Activated T-cell treated with anti-CD3 and anti-CD28 coated beads for 48 hours (primary cell): ENCODE measurements around the gene CHKA.

ENCODE experiments used
- DNase-seq: peaks from one replicate; pipeline ENCODE4 v3.0.0-alpha.2; 2020; ENCODE audit warnings: low read depth

The CHKA gene

DNA sequence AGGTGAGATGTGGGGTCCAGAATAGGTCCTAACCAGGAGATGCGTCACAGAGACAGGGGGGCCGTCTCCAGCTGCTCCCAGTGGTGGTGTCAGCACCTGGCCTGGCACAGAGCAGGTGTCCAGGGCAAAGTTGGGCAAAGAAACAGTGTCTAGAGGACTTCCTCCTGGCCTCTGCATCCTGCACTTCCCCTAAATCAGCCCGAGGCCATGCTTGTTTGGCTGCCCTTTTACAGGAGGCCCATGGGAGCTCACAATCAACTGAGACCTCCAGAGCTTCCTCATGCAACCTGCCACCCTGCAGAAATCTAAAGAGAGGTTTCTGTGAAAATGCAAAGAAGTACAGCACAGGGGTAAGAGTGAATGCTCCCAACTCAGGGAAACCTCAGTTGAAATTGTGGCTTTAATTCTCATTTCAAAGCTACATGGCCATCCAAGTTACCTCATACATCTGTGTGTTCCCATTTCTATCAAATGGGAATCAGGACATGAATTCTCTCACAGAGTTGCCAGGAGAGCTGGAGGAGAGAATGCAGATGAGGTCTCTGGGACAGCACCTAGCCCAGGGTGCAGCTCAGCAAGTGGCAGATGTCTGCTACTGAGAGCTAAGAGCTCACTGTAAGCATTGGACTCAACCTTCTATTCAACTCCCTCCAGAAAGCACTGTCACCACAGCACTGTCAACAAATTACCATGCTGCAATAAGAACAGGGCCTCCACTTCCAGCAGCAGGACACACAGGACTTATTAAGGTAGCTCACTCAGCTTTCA, 49.7 kb downstream of the CHKA start:
- DNase-seq = no peak

DNA sequence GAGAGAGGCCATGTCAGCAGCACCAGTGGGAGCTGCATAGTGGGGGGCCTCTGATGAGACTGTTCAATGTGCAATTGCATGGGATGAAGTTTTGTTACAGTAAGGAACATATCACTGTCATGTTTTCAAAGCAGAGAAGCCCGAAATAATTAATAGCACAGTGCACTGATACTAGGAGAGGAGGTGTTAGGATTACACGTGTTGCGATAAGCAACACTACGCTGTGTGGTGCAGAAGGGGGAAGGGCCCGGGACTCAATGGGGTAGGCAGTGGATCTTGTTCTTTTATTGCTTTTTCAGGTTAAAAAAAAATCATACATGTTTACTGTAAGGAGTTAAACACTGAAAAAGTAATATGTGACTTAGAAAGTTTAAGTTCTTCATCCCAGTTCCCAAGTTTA, 53.2 kb downstream of the CHKA start:
- DNase-seq = no peak

DNA sequence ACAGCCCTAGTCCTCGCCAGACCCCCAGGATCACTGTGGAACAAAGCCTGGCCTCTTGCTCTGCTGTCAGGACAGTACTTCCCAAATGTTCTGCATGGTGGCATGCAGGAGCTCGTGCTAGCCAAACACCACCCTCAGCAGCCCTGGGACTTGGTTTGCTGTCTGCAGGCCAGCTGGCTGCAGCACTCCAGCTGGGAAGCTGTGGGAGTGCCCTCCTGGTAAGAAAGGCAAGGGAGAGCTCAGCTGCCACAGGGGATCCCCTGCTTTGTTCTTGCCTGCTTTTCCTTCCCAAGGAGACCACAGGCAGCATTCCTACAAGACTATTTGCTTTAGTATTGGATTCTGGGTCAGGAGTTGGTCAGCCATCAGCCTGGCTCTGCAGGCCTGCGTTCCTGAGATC, 54.4 kb downstream of the CHKA start:
- DNase-seq = no peak

GRCh38 chr11:68065841-68066240, 55.3 kb downstream of the CHKA start:
- no peak for DNase-seq

DNA sequence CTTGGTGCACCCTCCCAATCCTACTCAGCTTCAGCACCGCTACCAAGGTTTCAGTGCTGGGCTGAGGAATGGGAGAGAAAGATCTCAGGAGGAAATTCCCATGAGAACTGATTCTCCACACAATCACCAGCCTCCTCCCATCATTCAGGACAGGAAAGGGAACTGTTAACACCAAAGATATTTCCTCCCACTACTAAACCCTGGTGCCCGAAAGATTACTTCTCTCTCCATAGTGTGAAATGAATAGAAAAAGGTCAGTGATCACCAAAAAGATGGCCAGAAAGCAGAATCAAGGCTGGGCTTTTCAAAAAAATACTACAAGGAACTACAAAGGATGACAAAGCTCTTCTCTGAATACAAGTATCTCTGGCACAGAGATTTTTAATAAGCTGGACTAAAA, 56.3 kb downstream of the CHKA start:
- DNase-seq = no peak

GRCh38 chr11:68061508-68061907, 59.7 kb downstream of the CHKA start:
- DNase-seq = no peak

DNA sequence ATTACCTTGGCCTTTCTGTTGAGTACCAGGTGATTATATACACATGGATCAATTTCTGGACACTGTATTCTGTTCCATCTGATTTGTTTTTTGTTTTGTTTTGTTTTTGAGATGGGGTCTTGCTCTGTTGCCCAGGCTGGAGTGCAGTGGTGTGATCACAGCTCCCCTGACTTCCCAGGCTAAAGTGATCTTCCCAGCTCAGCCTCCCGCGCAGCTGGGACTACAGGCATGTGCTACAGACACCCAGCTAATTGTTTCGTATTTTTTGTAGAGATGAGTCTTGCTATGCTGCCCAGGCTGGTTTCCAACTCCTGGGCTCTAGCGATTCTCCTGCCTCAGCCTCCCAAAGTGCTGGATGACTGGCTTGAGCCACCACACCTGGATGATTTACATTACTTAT, 63.4 kb downstream of the CHKA start:
- no peak for DNase-seq

DNA sequence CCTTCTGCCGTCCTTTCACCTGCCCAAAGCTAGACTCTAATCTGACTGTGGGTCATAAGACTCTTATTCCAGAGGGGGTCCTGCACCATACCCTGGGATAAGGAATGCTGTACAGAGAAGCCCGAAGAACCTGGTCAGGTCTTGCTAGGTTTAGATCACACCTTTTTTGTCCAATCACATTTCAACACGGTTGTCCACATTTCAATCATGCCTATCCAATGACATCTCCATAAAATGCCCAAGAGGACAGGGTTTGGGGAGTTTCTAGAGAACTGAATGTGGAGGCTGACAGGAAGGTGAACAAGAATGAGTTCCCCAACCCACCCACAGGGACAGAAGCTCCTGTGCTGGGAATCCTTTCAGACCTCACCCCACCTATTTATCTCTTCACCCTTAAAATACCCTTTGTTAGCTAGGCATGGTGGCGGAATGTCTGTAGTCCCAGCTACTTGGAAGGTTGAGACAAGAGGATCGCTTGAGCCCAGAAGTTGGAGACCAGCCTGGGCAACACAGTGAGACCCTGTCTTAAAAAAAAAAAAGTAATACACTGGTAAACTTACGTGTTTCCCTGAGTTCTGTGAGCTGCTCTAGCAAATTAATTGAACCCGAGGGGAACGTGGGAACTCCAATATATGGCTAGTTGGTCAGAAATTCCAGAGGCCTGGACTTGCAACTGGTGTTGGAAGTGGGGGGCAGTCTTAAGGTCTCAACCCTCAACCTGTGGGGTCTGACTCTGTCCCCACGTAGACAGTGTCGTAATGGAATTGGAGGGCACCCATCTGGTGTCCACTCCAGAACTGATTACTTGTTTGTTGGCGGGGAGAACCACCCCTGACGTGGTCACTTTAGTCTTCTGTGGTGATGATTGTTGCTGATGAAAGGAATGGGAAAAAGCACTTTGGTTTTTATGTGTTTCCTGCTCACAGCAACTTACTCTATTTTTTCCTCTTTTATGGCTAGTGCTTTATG, 64.6 kb downstream of the CHKA start:
- no peak for DNase-seq

GRCh38 chr11:68053981-68054812, 67.0 kb downstream of the CHKA start:
- no peak for DNase-seq

- no peak for DNase-seq
Measured at GRCh38 chr11:68053117-68053516, 68.1 kb downstream of the CHKA start.

DNA sequence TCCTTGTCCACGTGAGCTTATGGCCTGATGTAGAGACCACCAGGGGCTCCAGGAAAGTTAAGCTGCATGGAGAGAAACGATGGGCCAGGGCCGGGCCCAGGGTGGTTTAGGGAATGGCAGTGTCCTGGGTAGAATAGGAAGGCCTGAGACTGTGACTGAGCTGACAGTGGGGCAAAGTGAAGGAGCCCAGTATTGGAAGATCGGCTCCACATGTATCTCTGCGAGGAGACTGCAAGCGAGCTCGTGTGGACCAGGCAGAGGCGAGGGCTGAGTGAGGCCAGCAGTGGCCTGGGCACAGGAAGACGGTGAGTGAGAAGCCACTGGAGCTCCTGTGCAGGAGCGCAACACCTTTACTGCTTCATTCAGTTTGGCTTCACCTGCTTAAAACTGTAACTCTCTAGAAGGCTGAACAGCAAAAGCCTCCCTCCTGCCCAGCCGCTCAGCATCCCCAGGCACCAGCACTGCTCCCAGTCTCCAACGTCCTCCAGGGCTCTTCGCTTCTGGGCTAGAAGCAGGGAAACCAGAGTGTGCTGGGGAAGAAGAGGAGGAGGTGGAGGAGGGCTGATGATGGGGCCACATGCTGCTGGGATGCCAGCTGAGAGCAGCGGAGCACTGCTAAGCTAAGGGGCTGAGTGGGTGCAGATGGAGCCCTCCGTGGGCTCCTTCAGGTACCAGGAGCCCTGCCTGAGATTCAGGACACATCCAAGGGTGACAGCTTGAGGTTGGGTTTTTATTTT, 68.9 kb downstream of the CHKA start:
- DNase-seq = no peak

DNA sequence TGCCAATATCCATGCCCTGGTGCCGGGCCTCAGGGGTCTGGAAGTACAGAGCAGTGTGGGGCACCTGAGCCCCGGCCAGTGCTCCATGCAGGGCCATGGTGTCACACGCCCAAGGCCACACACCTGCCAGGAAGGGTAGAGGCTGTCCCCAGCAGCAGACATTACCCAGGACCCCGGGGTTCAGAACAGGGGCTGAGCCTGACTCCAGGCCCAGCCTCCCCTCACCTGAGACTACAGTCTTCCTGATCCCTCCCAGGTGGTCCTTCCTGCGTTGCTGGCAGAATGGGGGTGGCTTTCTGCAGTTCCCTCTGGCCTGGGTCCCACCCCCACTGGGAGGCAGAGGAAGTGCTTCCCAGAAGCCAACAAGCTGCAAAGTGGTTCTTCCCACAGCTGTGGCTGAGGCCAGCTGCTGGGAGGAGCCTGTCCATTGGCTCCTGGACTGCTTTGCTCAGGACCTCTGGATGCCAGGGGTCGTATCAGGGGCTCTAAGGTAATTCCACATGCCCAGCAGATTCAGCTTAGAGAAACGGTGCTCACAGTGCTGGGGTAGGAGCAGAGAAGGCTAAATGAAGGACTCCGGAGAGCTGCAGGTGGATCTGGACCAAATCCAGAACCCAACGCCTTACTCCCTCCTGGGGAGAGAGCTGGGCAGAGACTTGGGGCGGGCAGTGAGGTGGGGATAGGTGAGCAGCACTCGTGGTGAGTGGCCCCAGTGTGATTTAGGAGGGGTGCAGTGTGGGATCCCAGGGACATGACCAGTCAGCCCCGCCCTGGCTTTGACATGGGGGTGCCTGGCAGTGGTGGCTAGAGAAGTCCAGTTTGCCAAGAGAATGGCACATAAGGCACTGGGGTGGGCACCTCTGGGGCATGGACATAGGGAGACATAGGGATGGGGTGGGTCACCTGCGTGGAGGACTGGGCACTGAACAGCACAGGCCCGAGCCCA, 69.7 kb downstream of the CHKA start:
- no peak for DNase-seq

- no peak for DNase-seq
Measured at GRCh38 chr11:68050371-68050841, 70.8 kb downstream of the CHKA start.

- no peak for DNase-seq
Measured at GRCh38 chr11:68049509-68050370, 71.4 kb downstream of the CHKA start.

DNA sequence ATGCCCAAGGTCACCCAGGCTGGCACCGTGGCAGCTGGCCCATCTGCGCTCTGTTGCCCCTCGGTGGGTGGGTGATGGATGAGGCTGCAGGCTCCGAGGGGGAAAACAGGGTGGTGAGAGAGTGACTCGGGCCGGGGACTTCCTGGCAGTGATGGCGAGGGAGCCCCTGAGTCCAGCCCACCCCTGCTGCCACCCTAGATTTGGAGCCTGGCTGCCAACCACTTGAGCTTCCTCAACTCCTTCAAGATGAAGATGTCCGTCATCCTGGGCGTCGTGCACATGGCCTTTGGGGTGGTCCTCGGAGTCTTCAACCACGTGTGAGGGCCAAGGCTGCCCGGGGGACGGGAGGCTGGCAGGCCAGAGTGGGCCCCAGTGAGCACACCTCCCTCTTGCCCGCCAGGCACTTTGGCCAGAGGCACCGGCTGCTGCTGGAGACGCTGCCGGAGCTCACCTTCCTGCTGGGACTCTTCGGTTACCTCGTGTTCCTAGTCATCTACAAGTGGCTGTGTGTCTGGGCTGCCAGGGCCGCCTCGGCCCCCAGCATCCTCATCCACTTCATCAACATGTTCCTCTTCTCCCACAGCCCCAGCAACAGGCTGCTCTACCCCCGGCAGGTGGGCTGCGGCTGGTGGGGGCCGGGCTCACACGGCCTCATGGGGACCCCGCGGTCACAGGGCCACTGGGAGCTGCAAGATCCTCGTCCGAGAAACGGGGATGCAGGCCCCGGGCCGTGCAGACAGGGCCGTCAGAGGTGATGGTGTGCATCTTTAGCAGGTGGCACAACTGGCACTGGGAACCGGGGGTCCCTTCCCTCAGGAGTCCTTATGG, 72.3 kb downstream of the CHKA start:
- DNase-seq = no peak

DNA sequence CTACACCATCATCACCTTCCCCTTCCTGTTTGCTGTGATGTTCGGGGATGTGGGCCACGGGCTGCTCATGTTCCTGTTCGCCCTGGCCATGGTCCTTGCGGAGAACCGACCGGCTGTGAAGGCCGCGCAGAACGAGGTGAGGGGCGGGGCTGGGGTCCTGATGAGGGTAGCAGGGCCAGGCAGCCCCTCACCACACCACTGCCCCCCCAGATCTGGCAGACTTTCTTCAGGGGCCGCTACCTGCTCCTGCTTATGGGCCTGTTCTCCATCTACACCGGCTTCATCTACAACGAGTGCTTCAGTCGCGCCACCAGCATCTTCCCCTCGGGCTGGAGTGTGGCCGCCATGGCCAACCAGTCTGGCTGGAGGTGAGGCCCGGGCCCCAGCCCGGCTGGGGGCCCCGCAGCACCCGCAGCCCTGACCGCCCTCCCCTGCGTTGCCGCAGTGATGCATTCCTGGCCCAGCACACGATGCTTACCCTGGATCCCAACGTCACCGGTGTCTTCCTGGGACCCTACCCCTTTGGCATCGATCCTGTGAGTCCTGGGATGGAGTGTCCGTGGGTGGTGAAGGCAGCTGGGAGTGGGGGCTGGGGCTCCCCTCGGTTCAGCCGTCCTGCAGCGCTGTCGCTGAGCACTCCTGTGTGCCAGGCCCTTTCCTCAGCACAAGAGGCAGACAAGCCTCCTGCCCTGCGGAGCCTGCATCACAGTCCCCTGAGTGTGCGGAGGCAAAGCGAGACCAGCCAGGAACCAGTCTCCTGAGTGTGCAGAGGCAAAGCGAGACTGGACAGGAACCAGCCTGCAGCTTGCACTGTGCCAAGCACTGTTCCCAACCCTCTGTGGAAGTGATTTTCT, 73.5 kb downstream of the CHKA start:
- no peak for DNase-seq

DNA sequence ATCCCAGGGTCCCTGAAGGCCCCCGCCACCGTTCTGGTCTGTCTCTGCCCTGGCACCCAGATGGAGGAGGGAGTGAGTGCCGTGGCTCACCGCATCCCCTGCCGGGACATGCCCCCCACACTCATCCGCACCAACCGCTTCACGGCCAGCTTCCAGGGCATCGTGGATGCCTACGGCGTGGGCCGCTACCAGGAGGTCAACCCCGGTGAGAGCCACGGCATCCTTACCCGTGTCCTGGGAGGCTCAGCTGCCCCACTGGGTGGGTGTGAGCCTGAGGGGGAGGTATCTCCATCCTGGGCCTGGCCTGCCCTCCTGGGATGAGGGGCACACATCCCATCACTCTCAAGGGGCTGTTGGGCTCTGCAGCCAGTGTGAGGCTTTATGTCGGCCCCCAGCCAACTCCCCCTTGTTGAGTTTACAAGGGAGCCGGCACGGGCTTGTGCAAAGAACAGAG, 76.3 kb downstream of the CHKA start:
- DNase-seq = no peak
